Mucosa of rectum (tissue), 2 donors: ENCODE data around the gene TMTC2.

ENCODE experiments used
- H3K27ac ChIP-seq, 2 donors: one replicate each; pipeline ENCODE4 v1.7.0; 2013; ENCODE audit warnings: inconsistent platforms in 2 of 2, low read depth in 2 of 2, low read length in 2 of 2
- H3K27me3 ChIP-seq, 2 donors: one replicate each; pipeline ENCODE4 v1.7.0; 2013; ENCODE audit warnings: low read length in 2 of 2; ENCODE audit not compliant: control insufficient read depth in 2 of 2, insufficient read depth in 2 of 2
- H3K36me3 ChIP-seq, 2 donors: one replicate each; pipeline ENCODE4 v1.7.0; 2013; ENCODE audit warnings: low read length in 2 of 2; ENCODE audit not compliant: control insufficient read depth in 2 of 2, insufficient read depth in 2 of 2
- H3K4me1 ChIP-seq, 2 donors: one replicate each; pipeline ENCODE4 v1.7.0; 2013; ENCODE audit warnings: low read length in 2 of 2, mild to moderate bottlenecking in 1 of 2; ENCODE audit not compliant: control insufficient read depth in 2 of 2, insufficient read depth in 2 of 2
- H3K4me3 ChIP-seq, 2 donors: one replicate each; pipeline ENCODE4 v1.7.0; 2013; ENCODE audit warnings: low read length in 2 of 2
- H3K9ac ChIP-seq, 2 donors: one replicate each; pipeline ENCODE4 v1.7.0; 2013; ENCODE audit warnings: low read length in 2 of 2, low read depth in 1 of 2, mild to moderate bottlenecking in 1 of 2
- H3K9me3 ChIP-seq, 2 donors: one replicate each; pipeline ENCODE4 v1.7.0; 2013; ENCODE audit warnings: low read length in 2 of 2; ENCODE audit not compliant: control insufficient read depth in 2 of 2
- donor health status: healthy.
- donor health status: Normal muscosa, but diverticular disease.

TMTC2 gene

GRCh38 chr12:82659343-82660207, 27.1 kb upstream of the TMTC2 start:
- no peaks in the 10 kb centered on the region for H3K9me3 ChIP-seq
- H3K27ac ChIP-seq: no peak overlapping the region
- H3K4me3 ChIP-seq: no peak overlapping the region

GRCh38 chr12:82660541-82661325, 26.0 kb upstream of the TMTC2 start:
- H3K27me3 ChIP-seq: no peaks in the 10 kb centered on the region
- no peak overlapping the region for H3K27ac ChIP-seq
- H3K4me3 ChIP-seq: no peak overlapping the region
- H3K36me3 ChIP-seq: no peaks in the 10 kb centered on the region
- H3K9me3 ChIP-seq: no peaks in the 10 kb centered on the region
- H3K4me1 ChIP-seq: no peaks in the 10 kb centered on the region
- H3K9ac ChIP-seq: no peak overlapping the region

More at GRCh38 chr12:82659343-82660207, 27.1 kb upstream of the TMTC2 start:
- H3K9ac ChIP-seq: no peak overlapping the region
- no peaks in the 10 kb centered on the region for H3K36me3 ChIP-seq
- no peaks in the 10 kb centered on the region for H3K4me1 ChIP-seq
- no peaks in the 10 kb centered on the region for H3K27me3 ChIP-seq

GRCh38 chr12:82663893-82664292, 22.8 kb upstream of the TMTC2 start:
- Histone ChIP-seq H3K4me3 (no peak overlapping the region), H3K9me3 (no peaks in the 10 kb centered on the region), H3K27ac (no peak overlapping the region), H3K36me3 (no peaks in the 10 kb centered on the region), H3K27me3 (no peaks in the 10 kb centered on the region), H3K4me1 (no peaks in the 10 kb centered on the region), H3K9ac (no peak overlapping the region)

DNA sequence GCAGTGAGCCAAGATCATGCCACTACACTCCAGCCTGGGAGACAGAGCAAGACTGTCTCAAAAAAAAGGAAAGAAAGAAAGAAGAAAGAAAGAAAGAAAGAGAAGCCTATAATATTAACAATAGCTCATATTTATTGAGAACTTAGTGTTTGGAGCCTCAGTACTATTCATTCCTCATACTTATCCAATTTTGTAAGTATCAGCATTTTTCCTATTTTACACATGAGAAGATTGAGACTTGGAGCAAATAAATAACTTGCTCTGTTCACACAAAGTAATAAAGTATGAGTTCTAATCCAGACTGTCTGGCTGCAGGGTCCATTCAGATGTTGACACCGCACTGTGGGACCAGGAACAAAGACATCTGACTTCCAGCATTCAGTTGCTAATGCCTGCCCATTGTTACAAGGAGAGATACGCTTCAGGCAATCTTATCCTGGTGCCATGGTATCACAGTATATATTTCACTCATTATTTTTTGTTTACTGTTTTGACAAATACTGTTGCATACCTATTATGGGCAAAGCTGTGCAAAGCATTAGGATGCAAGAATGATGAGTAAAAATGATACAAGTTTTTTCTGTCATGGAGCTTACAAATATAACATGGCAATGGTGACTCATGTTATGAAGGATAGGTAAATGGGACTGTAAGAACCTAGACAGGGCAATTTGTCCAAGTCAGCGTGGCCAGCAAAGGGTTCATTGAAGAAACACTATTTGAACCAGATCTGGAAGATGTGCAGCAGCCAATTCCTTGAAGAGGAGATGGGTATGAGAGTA, 21.4 kb upstream of the TMTC2 start:
- Histone ChIP-seq H3K27ac (no peak overlapping the region), H3K9me3 (no peaks in the 10 kb centered on the region), H3K27me3 (no peaks in the 10 kb centered on the region), H3K4me1 (no peaks in the 10 kb centered on the region), H3K36me3 (no peaks in the 10 kb centered on the region), H3K9ac (no peak overlapping the region), H3K4me3 (no peak overlapping the region)

- H3K4me3 ChIP-seq: no peak overlapping the region
- no peak overlapping the region for H3K9ac ChIP-seq
Observed at GRCh38 chr12:82666830-82667229, 19.9 kb upstream of the TMTC2 start.

DNA sequence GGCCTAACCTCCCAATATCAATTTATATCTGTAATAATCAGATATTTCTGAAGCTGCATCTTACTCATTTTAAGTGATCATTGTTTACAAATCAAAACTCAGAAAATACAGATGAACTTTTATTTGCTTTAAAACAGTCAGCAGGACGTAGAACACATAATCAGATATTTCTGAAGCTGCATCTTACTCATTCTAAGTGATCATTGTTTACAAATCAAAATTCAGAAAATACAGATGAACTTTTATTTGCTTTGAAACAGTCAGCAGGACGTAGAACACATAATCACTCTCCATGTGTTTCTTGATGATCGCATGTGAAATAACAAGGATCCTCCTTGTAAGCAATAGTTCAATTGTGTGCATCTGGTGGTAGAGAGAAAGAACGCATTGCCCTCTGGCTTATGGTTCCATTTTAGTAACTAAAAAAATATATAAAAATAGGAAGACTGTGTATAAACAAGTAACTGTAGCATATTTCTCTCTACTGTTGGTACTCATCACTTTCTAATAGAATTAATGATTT, 15.0 kb upstream of the TMTC2 start:
- no peak overlapping the region for H3K27ac ChIP-seq
- H3K36me3 ChIP-seq: no peaks in the 10 kb centered on the region
- H3K4me3 ChIP-seq: no peak overlapping the region
- H3K4me1 ChIP-seq: no peaks in the 10 kb centered on the region
- no peaks in the 10 kb centered on the region for H3K9me3 ChIP-seq
- H3K27me3 ChIP-seq: no peaks in the 10 kb centered on the region
- H3K9ac ChIP-seq: no peak overlapping the region

More at GRCh38 chr12:82666830-82667229, 19.9 kb upstream of the TMTC2 start:
- Histone ChIP-seq H3K9me3 (no peaks in the 10 kb centered on the region), H3K4me1 (no peaks in the 10 kb centered on the region), H3K27ac (no peak overlapping the region), H3K27me3 (no peaks in the 10 kb centered on the region), H3K36me3 (no peaks in the 10 kb centered on the region)

GRCh38 chr12:82672811-82673495, 13.8 kb upstream of the TMTC2 start:
- Histone ChIP-seq H3K27me3 (no peaks in the 10 kb centered on the region), H3K4me3 (no peak overlapping the region), H3K9me3 (no peaks in the 10 kb centered on the region), H3K27ac (no peak overlapping the region), H3K4me1 (no peaks in the 10 kb centered on the region), H3K36me3 (no peaks in the 10 kb centered on the region), H3K9ac (no peak overlapping the region)

DNA sequence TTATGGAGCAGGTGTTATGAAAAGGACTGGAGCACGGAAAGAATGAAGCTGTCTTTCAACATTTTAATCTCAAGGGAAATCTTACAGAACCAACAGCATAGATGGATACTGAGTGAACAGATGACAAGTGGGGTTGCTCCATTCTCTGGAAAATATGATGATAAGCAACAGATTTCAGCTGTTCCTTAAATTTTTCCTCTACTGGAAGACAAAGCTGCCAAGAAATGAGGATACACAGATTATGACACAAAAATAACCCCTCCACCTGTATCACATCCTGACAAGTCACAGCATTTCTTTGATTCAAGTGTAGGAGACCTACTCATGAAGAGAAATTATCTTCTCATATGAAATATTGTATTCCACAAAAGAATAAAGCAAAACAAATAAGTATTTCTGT, 13.0 kb upstream of the TMTC2 start:
- no peak overlapping the region for H3K4me3 ChIP-seq
- no peaks in the 10 kb centered on the region for H3K36me3 ChIP-seq
- H3K27me3 ChIP-seq: no peaks in the 10 kb centered on the region
- no peak overlapping the region for H3K27ac ChIP-seq
- no peaks in the 10 kb centered on the region for H3K9me3 ChIP-seq
- no peaks in the 10 kb centered on the region for H3K4me1 ChIP-seq
- no peak overlapping the region for H3K9ac ChIP-seq

DNA sequence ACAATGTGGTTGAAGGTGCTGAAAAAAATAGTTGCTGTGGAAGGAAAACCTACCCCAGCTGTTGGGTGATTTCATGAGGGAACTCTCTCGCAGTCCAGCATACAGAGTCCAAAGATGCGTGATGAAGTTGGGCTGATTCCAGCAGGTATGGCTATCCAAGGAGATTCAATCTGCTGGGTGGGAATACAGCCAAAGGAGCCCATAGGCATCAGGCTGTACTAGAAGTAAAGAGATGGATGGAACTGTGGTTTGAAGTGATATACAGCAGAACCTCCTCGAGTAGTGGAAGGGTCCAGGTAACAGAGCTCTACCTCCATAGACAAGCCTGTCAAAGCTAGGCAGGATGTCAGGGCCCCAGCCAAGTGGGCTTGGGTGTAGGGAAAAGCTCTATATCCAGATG, 11.5 kb upstream of the TMTC2 start:
- H3K27me3 ChIP-seq: no peaks in the 10 kb centered on the region
- no peaks in the 10 kb centered on the region for H3K4me1 ChIP-seq
- H3K36me3 ChIP-seq: no peaks in the 10 kb centered on the region
- H3K4me3 ChIP-seq: no peak overlapping the region
- H3K27ac ChIP-seq: no peak overlapping the region
- no peaks in the 10 kb centered on the region for H3K9me3 ChIP-seq
- no peak overlapping the region for H3K9ac ChIP-seq
